Tibial nerve (tissue), 3 donors: ENCODE data around the gene SH2B3.

Experiments
- POLR2A ChIP-seq, 2 donors: fragments of 450-650 bp; IDR thresholded peaks; one replicate each; pipeline ENCODE4 v1.6.1; 2017; ENCODE audit warnings: antibody characterized with exemption in 2 of 2, mild to moderate bottlenecking in 2 of 2, moderate library complexity in 2 of 2
- TF ChIP-seq, protein P1 (sequence below), 5 experiments: fragments of 200-600 bp in 3 of 5; fragments of 450-650 bp in 2 of 5; sonication (generic) in 3 of 5; IDR thresholded peaks; one replicate each; pipeline ENCODE4 v1.5.1; 2016 to 2019; ENCODE audit warnings: antibody characterized with exemption in 5 of 5, mild to moderate bottlenecking in 3 of 5, moderate library complexity in 2 of 5

DNA sequence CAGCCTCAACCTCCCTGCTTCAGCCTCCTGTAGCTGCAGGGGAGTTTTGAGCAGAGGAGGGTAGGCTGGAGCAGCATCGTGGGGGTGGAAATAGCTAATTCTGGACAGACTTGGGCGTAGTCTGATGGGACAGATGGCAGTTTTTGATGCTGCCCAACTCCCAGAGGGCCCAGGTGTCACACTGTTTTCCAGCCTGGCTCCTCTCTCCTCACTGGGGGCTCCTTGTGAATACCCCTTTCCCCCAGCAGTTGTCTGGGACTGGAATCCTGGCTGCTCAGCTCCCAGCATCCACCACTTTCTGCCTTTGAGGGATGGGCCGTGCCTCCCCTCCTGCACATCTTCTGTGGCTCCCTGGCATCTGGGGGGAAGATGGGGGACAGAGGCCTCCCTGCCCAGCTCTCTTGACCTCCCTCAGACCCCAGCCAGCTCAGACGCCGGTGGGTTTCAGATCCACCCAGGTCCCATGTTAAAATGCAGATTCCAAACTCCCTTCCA is 34.0 kb downstream of the SH2B3 start:
- TF ChIP-seq, protein P1, sequence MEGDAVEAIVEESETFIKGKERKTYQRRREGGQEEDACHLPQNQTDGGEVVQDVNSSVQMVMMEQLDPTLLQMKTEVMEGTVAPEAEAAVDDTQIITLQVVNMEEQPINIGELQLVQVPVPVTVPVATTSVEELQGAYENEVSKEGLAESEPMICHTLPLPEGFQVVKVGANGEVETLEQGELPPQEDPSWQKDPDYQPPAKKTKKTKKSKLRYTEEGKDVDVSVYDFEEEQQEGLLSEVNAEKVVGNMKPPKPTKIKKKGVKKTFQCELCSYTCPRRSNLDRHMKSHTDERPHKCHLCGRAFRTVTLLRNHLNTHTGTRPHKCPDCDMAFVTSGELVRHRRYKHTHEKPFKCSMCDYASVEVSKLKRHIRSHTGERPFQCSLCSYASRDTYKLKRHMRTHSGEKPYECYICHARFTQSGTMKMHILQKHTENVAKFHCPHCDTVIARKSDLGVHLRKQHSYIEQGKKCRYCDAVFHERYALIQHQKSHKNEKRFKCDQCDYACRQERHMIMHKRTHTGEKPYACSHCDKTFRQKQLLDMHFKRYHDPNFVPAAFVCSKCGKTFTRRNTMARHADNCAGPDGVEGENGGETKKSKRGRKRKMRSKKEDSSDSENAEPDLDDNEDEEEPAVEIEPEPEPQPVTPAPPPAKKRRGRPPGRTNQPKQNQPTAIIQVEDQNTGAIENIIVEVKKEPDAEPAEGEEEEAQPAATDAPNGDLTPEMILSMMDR (IDR thresholded peaks at IDR 0.05) = no peak
- no peak for TF ChIP-seq POLR2A (IDR thresholded peaks at IDR 0.05)
